Naive B cell (primary cell): ENCODE results near the gene NHLH1. TPM values are rescaled to one million over a fixed set of nuclear protein-coding genes. Genes with fewer than 3 reads are reported as not detected.

Experiments used
- ATAC-seq, 2 donors: fragments of 150-1000 bp; cut with Tn5 transposase; 2 replicates each; pipeline ENCODE4 v1.10.0; 2021; ENCODE audit warnings: low read depth in 2 of 2, mild to moderate bottlenecking in 2 of 2, moderate library complexity in 2 of 2
- DNase-seq: peaks from one replicate; pipeline ENCODE4 v3.0.0; 2022
- H3K27ac Mint-ChIP-seq, 6 donors: one replicate each; pipeline ENCODE4 v1.8.0; 2020 to 2022; ENCODE audit warnings: mild to moderate bottlenecking in 6 of 6, mixed read lengths in 6 of 6, moderate library complexity in 5 of 6, inconsistent platforms in 2 of 6
- H3K27me3 Mint-ChIP-seq, 3 donors: one replicate each; pipeline ENCODE4 v1.8.0; 2021 to 2022; ENCODE audit warnings: mixed read lengths in 3 of 3, mild to moderate bottlenecking in 1 of 3
- H3K36me3 Mint-ChIP-seq, 2 donors: one replicate each; pipeline ENCODE4 v1.8.0; 2020 to 2022; ENCODE audit warnings: mixed read lengths in 2 of 2, inconsistent platforms in 1 of 2, mild to moderate bottlenecking in 1 of 2
- H3K4me1 Mint-ChIP-seq, 3 donors: one replicate each; pipeline ENCODE4 v1.8.0; 2020 to 2022; ENCODE audit warnings: mixed read lengths in 3 of 3, inconsistent platforms in 1 of 3, mild to moderate bottlenecking in 1 of 3, moderate library complexity in 1 of 3
- H3K4me3 Mint-ChIP-seq, 8 donors: one replicate each; pipeline ENCODE4 v1.8.0; 2020 to 2022; ENCODE audit warnings: mild to moderate bottlenecking in 8 of 8, mixed read lengths in 8 of 8, moderate library complexity in 8 of 8, inconsistent platforms in 2 of 8
- H3K9me3 Mint-ChIP-seq, 7 donors: one replicate each; pipeline ENCODE4 v1.8.0; 2020 to 2022; ENCODE audit warnings: mixed read lengths in 7 of 7, mild to moderate bottlenecking in 5 of 7, inconsistent platforms in 2 of 7, moderate library complexity in 1 of 7
- polyA plus RNA-seq, 6 donors: library from polyadenylated mRNA; unstranded; fragments of 300-500 nt; fragmentation: Illumina TruSeq; gene quantifications; one replicate each; pipeline ENCODE4 v1.2.3, GENCODE V29; 2021; ENCODE audit warnings: low read depth in 6 of 6

NHLH1 gene
- polyA plus RNA-seq, 6 donors from 2014 or later, result not detected

DNA sequence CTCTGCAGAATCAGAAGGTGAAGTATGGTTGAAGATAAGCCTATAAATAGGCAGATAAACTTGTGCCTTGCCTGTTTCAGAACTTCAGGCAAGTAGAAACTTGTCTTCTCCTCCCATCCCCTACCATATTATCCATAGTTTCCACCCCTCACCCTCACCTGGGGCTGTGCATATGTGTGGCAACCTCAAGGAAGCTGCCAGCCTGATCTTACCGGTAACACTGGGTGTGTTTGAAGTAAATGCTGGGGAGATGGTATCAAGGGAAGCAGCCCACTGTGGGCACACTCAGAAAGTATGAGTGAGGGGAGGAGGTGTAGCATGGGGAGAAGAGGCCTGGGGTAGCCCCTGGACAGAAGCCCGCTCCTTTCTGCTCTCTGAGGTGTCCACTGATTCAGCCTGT, 48.0 kb downstream of the NHLH1 start:
- Mint-ChIP-seq H3K27me3 (no peaks in the 10 kb centered on the region), H3K27ac (no peak overlapping the region), H3K4me3 (no peak overlapping the region), H3K4me1 (peaks cover 4 to 10% (median 9%) of the 10 kb centered on the region in 3 donors), H3K36me3 (no peaks in the 10 kb centered on the region), H3K9me3 (no peaks in the 10 kb centered on the region)
- ATAC-seq (no peak), DNase-seq (no peak)

DNA sequence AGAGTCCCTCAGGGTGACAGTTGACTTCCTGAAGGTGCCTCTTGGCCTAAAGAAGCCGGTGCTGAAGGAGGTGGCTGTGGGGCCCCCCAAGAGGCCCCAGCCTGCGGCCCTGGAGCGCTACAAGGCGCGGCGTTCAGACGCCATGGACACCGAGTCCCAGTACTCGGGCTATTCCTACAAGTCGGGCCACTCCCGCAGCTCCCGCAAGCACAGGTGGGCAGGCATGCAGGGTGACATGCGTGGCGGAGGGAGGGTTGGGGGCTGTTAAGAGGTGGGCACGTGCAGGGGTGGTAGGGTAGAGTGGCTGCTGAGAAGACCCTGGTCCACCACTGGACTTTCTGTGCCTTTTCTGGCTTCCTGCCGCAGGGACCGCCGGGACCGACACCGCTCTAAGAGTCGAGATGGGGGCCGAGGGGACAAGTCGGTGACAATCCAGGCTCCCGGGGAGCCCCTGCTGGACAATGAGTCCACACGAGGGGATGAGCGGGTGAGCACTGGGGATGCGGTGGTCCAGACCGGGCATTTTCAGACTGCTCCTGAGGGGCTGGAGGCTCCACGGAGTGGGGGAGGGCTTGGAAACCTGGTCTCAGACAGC, 48.9 kb downstream of the NHLH1 start:
- no peaks in the 10 kb centered on the region for H3K9me3 Mint-ChIP-seq
- H3K4me1 Mint-ChIP-seq, result peaks cover 4 to 9% (median 9%) of the 10 kb centered on the region in 3 donors
- DNase-seq (no peak), ATAC-seq (no peak)
- H3K27me3 Mint-ChIP-seq, result peaks cover 0 to 2% (median 0%) of the 10 kb centered on the region in 3 donors
- H3K4me3 Mint-ChIP-seq, result no peak overlapping the region
- H3K27ac Mint-ChIP-seq, result peak overlapping the region in 1 of 6 donors; percentile 57
- H3K36me3 Mint-ChIP-seq, result no peaks in the 10 kb centered on the region

DNA sequence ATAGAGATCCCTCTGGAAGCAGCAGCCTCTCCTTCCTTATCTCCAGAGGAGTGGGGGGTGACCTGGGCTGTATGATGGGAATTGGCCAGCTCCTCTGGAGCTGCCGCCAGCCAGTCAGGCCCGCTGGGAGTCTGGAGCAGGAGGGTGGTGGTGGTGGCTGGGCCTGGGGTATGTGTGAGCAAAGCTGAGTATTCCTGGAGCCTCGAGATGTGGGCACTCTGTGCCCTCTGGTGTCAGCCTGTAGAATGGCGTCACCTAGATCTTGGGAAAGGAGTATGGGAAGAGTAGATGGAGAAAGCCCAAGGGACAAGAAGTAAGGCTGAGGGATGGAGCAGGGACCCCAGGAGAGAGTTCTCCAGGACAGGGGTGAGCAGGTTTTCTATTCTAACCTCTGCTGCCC, 49.5 kb downstream of the NHLH1 start:
- no peak overlapping the region for H3K27ac Mint-ChIP-seq

DNA sequence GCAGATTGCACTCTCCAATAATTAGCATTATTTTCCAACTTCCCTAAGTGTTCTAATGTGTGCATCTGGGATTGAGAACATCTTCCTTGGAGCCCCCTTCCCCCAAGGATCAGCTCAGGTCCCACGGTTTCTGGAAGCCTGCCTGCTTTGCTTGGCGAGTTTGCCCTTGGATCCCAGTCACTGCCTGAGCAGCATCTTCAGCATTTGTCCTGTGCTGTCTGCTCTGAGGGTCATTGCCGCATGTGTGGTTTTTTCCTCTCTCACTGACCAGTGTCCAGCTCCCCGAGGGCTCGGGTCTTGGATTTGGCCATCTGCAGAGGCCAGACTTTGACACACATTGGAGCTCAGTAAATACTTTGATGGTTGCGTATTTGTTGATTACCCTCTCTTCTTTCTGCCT, 51.6 kb downstream of the NHLH1 start:
- ATAC-seq (no peak), DNase-seq (no peak)
- peaks cover 3 to 5% (median 4%) of the 10 kb centered on the region in 3 donors for H3K4me1 Mint-ChIP-seq
- no peaks in the 10 kb centered on the region for H3K9me3 Mint-ChIP-seq
- peaks cover 0 to 5% (median 0%) of the 10 kb centered on the region in 3 donors for H3K27me3 Mint-ChIP-seq
- peak overlapping the region in 1 of 6 donors; percentile 93 for H3K27ac Mint-ChIP-seq
- H3K36me3 Mint-ChIP-seq, result no peaks in the 10 kb centered on the region
- H3K4me3 Mint-ChIP-seq, result no peak overlapping the region

More for the DNA sequence above, 49.5 kb downstream of the NHLH1 start:
- ATAC-seq, result no peak
- H3K27me3 Mint-ChIP-seq, result peaks cover 0 to 5% (median 0%) of the 10 kb centered on the region in 3 donors
- H3K9me3 Mint-ChIP-seq, result no peaks in the 10 kb centered on the region
- no peak for DNase-seq
- H3K4me1 Mint-ChIP-seq, result peaks cover 3 to 9% (median 4%) of the 10 kb centered on the region in 3 donors
- H3K4me3 Mint-ChIP-seq, result no peak overlapping the region
- no peaks in the 10 kb centered on the region for H3K36me3 Mint-ChIP-seq

DNA sequence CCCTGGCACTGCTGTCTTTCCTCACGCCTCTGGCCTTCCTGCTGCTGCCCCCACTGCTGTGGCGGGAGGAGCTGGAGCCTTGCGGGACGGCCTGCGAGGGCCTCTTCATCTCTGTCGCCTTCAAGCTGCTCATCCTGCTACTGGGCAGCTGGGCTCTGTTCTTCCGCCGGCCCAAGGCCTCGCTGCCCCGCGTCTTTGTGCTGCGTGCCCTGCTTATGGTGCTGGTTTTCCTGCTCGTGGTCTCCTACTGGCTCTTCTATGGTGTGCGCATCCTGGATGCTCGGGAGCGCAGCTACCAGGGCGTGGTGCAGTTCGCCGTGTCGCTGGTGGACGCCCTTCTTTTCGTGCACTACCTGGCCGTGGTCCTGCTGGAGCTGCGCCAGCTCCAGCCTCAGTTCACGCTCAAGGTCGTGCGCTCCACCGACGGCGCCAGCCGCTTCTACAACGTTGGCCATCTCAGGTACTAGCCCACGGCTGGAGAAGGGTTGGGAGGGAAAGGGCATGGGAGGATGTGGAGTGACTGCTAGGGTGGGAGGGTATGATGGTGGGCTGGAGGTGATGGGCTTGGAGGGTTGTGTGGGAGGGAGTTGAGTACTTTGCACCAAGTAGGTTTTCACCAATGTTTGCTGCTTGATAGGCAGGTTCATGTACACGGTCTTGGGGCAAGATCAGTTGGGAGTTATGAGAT, 52.4 kb downstream of the NHLH1 start:
- H3K27ac Mint-ChIP-seq, result peak overlapping the region in 2 of 6 donors; percentile 47 to 56

DNA sequence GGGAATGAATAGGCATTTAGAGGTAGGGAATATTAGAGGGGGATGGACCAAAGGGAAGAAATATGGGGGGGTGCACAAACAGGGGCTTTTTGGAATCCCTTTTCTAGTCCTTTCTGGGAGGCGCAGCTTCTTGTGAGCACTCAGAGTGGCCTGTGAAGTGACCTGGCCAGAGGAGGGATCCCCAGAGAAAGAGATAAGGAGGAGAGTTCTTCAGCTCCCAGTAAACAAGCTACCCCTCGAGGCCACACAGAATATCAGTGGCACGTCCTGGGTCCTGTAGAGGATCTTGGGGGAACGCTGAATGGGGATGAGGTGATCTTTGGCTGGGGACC, 52.9 kb downstream of the NHLH1 start:
- DNase-seq (no peak), ATAC-seq (no peak)
- H3K36me3 Mint-ChIP-seq, result no peaks in the 10 kb centered on the region
- peak overlapping the region in 1 of 6 donors; percentile 15 for H3K27ac Mint-ChIP-seq
- H3K4me1 Mint-ChIP-seq, result peaks cover 3 to 5% (median 4%) of the 10 kb centered on the region in 3 donors
- no peaks in the 10 kb centered on the region for H3K9me3 Mint-ChIP-seq
- peaks cover 0 to 5% (median 0%) of the 10 kb centered on the region in 3 donors for H3K27me3 Mint-ChIP-seq
- no peak overlapping the region for H3K4me3 Mint-ChIP-seq

More for the DNA sequence above, 52.4 kb downstream of the NHLH1 start:
- Mint-ChIP-seq H3K9me3 (no peaks in the 10 kb centered on the region), H3K36me3 (no peaks in the 10 kb centered on the region), H3K27me3 (peaks cover 0 to 5% (median 0%) of the 10 kb centered on the region in 3 donors), H3K4me1 (peaks cover 0 to 5% (median 4%) of the 10 kb centered on the region in 3 donors), H3K4me3 (no peak overlapping the region)
- ATAC-seq, result no peak
- no peak for DNase-seq

DNA sequence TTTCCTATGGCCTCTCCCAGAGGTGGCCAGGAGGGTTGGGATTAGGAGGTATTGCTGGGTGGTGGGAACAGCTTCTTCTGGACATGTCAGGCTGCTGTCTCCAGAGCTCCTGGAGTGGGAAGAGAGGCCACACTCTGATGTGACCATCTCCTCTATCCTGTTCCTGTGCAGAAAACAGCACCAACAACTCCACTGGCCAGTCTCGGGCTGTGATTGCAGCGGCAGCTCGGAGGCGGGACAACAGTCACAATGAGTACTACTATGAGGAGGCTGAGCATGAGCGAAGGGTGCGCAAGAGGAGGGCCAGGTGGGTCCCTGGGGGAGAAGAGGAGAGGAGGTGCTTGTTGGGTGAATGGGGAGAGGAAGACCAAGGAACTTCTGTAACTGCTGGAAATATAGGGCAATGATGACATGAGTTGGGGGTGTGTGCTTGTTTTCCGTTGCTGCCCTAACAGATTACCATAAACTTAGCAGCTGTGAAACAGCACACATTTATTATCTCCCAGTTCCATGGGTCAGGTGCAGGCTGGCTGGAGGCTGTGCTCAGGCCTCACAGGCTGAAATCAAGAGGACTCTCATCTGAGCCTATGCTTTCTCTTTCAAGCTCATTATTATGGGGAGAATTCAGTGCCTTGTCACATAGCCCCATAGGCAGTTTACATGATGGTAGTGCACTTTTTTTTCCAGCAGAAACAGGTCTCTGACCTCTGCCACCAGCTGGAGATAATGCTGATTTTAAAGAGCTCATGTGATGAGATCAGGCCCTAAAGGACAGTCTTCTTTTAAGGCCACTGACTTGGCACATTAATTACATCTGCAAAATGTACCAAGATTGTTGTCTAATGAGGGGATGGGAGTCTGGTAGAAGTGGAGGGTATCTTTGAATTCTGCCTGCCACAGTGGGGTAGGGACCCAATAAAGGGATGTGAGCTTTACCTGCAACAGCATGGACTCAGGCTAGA, 54.3 kb downstream of the NHLH1 start:
- Mint-ChIP-seq H3K36me3 (peaks cover 0 to 6% of the 10 kb centered on the region in 2 donors), H3K4me3 (no peak overlapping the region), H3K27me3 (peaks cover 0 to 5% (median 0%) of the 10 kb centered on the region in 3 donors), H3K27ac (peak overlapping the region in 3 of 6 donors; percentile 14 to 82 (median 23)), H3K4me1 (peaks cover 5 to 7% (median 7%) of the 10 kb centered on the region in 3 donors), H3K9me3 (no peaks in the 10 kb centered on the region)
- DNase-seq (no peak), ATAC-seq (no peak)

DNA sequence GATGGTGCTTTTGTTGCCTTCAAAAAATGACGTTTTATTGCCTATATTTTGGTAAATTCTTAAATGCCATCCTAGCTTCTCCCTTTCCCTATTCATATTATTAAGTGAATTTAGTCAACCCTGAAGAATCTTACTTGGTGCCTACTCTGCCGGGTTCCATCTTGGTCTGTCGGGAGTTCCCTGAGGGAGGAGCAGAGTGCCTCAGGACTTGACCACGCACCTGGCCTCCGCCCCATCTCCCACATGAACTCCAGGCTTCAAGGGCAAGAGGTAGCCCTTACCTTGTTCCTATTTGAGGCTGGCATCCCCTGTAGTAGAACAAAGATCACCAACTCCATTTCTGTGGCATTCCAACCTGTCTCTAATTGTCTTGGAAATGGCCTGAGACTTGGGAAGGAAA, 55.0 kb downstream of the NHLH1 start:
- Mint-ChIP-seq H3K9me3 (no peaks in the 10 kb centered on the region), H3K27me3 (peaks cover 0 to 5% (median 0%) of the 10 kb centered on the region in 3 donors), H3K36me3 (peaks cover 0 to 6% of the 10 kb centered on the region in 2 donors), H3K4me1 (peaks cover 5 to 9% (median 7%) of the 10 kb centered on the region in 3 donors), H3K27ac (no peak overlapping the region), H3K4me3 (no peak overlapping the region)
- DNase-seq (no peak), ATAC-seq (no peak)

Other genes with a start within 250 kb of the NHLH1 start
- gene ATP1A4, start 215.5 kb upstream of the NHLH1 start, polyA plus RNA-seq, result not detected
- not detected for gene CASQ1, start 176.5 kb upstream of the NHLH1 start, polyA plus RNA-seq
- gene PEA15, start 161.7 kb upstream of the NHLH1 start, polyA plus RNA-seq, result 10 to 100 TPM; 11.2 to 21.6 (median 14.4) TPM
- 10 to 100 TPM; 39.1 to 61.5 (median 54.3) TPM for gene DCAF8, start 104.5 kb upstream of the NHLH1 start, polyA plus RNA-seq
- 100 to 1,000 TPM in 1 of 6 donors, 10 to 100 TPM in 5; 49.2 to 108 (median 57.9) TPM for gene PEX19, start 81.9 kb upstream of the NHLH1 start, polyA plus RNA-seq
- gene COPA, start 23.8 kb upstream of the NHLH1 start, polyA plus RNA-seq, result 100 to 1,000 TPM; 107 to 130 (median 119) TPM
- 100 to 1,000 TPM in 1 of 6 donors, 10 to 100 TPM in 5; 81.1 to 182 (median 89.3) TPM for gene NCSTN, start 23.7 kb upstream of the NHLH1 start, polyA plus RNA-seq
- gene VANGL2, start 33.5 kb downstream of the NHLH1 start, polyA plus RNA-seq, result under 1 TPM in 5 of 6 donors, not detected in 1; 0.05 to 0.19 (median 0.08) TPM
- 100 to 1,000 TPM; 164 to 256 (median 194) TPM for gene SLAMF6, start 156.2 kb downstream of the NHLH1 start, polyA plus RNA-seq
- gene CD84, start 212.4 kb downstream of the NHLH1 start, polyA plus RNA-seq, result 10 to 100 TPM in 5 of 6 donors, 1 to 10 TPM in 1; 8.5 to 20.6 (median 13.1) TPM